Measurements from ENCODE around the gene PLXNA4. TPM values are rescaled to one million over a fixed set of nuclear protein-coding genes. Genes with fewer than 3 reads are reported as not detected.
"Not testable (repeated sequence)": the region's sequence is repeated elsewhere in the genome, so short reads cannot be mapped to it uniquely, and the experiment has no call there.

PLXNA4 gene
- total RNA-seq, 1 experiment from 2014 or later: 0.81 TPM

GRCh38 chr7:132390705-132391104 lies 185.6 kb downstream of the PLXNA4 start:
- no peaks in the 10 kb centered on the region for H3K9me3 Mint-ChIP-seq
- no peak overlapping the region for H3K4me3 Mint-ChIP-seq
- DNase-seq (ENCODE audit: low spot score) (no peak), ATAC-seq (no peak)
- ChIA-PET POLR2A (no interaction called here), CTCF (no interaction called here)
- no peaks in the 10 kb centered on the region; the same call in 1 of the 2 replicates for H3K27me3 Mint-ChIP-seq (ENCODE audit: low read depth)
- no peak for TF ChIP-seq FOXJ3 (CRISPR knock-in tag; IDR thresholded peaks at IDR 0.05; ENCODE audit: borderline replicate concordance)
- no peak for TF ChIP-seq SP1 (CRISPR knock-in tag; conservative IDR thresholded peaks at IDR 0.05)
- no peak for TF ChIP-seq ZNF232 (CRISPR knock-in tag; IDR thresholded peaks at IDR 0.05)
- TF ChIP-seq, protein P1, sequence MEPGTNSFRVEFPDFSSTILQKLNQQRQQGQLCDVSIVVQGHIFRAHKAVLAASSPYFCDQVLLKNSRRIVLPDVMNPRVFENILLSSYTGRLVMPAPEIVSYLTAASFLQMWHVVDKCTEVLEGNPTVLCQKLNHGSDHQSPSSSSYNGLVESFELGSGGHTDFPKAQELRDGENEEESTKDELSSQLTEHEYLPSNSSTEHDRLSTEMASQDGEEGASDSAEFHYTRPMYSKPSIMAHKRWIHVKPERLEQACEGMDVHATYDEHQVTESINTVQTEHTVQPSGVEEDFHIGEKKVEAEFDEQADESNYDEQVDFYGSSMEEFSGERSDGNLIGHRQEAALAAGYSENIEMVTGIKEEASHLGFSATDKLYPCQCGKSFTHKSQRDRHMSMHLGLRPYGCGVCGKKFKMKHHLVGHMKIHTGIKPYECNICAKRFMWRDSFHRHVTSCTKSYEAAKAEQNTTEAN (CRISPR knock-in tag; IDR thresholded peaks at IDR 0.05): no peak
- TF ChIP-seq ZNF396 (CRISPR knock-in tag; IDR thresholded peaks at IDR 0.05; ENCODE audit: borderline replicate concordance): no peak
- TF ChIP-seq, protein P2, sequence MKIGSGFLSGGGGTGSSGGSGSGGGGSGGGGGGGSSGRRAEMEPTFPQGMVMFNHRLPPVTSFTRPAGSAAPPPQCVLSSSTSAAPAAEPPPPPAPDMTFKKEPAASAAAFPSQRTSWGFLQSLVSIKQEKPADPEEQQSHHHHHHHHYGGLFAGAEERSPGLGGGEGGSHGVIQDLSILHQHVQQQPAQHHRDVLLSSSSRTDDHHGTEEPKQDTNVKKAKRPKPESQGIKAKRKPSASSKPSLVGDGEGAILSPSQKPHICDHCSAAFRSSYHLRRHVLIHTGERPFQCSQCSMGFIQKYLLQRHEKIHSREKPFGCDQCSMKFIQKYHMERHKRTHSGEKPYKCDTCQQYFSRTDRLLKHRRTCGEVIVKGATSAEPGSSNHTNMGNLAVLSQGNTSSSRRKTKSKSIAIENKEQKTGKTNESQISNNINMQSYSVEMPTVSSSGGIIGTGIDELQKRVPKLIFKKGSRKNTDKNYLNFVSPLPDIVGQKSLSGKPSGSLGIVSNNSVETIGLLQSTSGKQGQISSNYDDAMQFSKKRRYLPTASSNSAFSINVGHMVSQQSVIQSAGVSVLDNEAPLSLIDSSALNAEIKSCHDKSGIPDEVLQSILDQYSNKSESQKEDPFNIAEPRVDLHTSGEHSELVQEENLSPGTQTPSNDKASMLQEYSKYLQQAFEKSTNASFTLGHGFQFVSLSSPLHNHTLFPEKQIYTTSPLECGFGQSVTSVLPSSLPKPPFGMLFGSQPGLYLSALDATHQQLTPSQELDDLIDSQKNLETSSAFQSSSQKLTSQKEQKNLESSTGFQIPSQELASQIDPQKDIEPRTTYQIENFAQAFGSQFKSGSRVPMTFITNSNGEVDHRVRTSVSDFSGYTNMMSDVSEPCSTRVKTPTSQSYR (CRISPR knock-in tag; IDR thresholded peaks at IDR 0.05): no peak
- TF ChIP-seq USF1 (CRISPR knock-in tag; IDR thresholded peaks at IDR 0.05): no peak
- no peak for TF ChIP-seq NFE2L1 (CRISPR knock-in tag; IDR thresholded peaks at IDR 0.05)
- TF ChIP-seq, protein P3, sequence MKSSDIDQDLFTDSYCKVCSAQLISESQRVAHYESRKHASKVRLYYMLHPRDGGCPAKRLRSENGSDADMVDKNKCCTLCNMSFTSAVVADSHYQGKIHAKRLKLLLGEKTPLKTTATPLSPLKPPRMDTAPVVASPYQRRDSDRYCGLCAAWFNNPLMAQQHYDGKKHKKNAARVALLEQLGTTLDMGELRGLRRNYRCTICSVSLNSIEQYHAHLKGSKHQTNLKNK (CRISPR knock-in tag; IDR thresholded peaks at IDR 0.05): no peak
- TF ChIP-seq JUN (CRISPR knock-in tag; IDR thresholded peaks at IDR 0.05): no peak
- no peak for TF ChIP-seq JAZF1 (CRISPR knock-in tag; IDR thresholded peaks at IDR 0.05)
- TF ChIP-seq SOX15 (CRISPR knock-in tag; IDR thresholded peaks at IDR 0.05): no peak
- TF ChIP-seq MXD4 (CRISPR knock-in tag; IDR thresholded peaks at IDR 0.05; ENCODE audit: borderline replicate concordance): no peak
- no peak for TF ChIP-seq ZBTB21 (CRISPR knock-in tag; IDR thresholded peaks at IDR 0.05; ENCODE audit: borderline replicate concordance)
- no peak overlapping the region for H3K27ac Mint-ChIP-seq
- 0 out of 2 replicates have a peak, but pooled peaks cover 5% of the 10 kb centered on the region for H3K4me1 Mint-ChIP-seq
- no peaks in the 10 kb centered on the region for H3K36me3 Mint-ChIP-seq

DNA sequence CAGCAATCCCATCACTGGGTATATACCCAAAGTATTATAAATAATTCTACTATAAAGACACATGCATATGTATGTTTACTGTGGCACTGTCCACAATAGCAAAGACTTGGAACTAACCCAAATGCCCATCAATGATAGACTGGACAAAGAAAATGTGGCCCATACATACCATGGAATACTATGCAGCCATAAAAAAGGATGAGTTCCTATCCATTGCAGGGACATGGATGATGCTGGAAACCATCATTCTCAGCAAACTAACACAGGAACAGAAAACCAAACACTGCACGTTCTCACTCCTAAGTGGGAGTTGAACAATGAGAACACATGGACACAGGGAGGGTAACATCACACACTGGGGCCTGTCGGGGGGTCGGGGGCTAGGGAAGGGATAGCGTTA lies 186.2 kb downstream of the PLXNA4 start:
- H3K4me1 Mint-ChIP-seq; H3K36me3 Mint-ChIP-seq; POLR2A ChIA-PET; H3K27me3 Mint-ChIP-seq (ENCODE audit: low read depth); DNase-seq (ENCODE audit: low spot score); ATAC-seq; H3K9me3 Mint-ChIP-seq; H3K27ac Mint-ChIP-seq; CTCF ChIA-PET; H3K4me3 Mint-ChIP-seq: not testable (repeated sequence)

- no peak overlapping the region for H3K4me3 Mint-ChIP-seq
- no peaks in the 10 kb centered on the region for H3K9me3 Mint-ChIP-seq
- DNase-seq (ENCODE audit: low spot score) (no peak), ATAC-seq (no peak)
- ChIA-PET POLR2A (no interaction called here), CTCF (no interaction called here)
- H3K27me3 Mint-ChIP-seq (ENCODE audit: low read depth): peaks cover 2% of the 10 kb centered on the region; the same call in 1 of the 2 replicates
- H3K27ac Mint-ChIP-seq: no peak overlapping the region
- 0 out of 2 replicates have a peak, but pooled peaks cover 3% of the 10 kb centered on the region for H3K4me1 Mint-ChIP-seq
- H3K36me3 Mint-ChIP-seq: no peaks in the 10 kb centered on the region
- TF ChIP-seq FOXP4 (CRISPR knock-in tag; IDR thresholded peaks at IDR 0.05) (no peak), CBFB (CRISPR knock-in tag; IDR thresholded peaks at IDR 0.05; ENCODE audit: low read depth) (no peak), ZNF232 (CRISPR knock-in tag; IDR thresholded peaks at IDR 0.05) (no peak), FOXJ3 (CRISPR knock-in tag; IDR thresholded peaks at IDR 0.05; ENCODE audit: borderline replicate concordance) (no peak), CREB1 (CRISPR knock-in tag; IDR thresholded peaks at IDR 0.05) (no peak), AFF4 (CRISPR knock-in tag; IDR thresholded peaks at IDR 0.05; ENCODE audit: borderline replicate concordance) (no peak)
These were observed 187.6 kb downstream of the PLXNA4 start for GRCh38 chr7:132388688-132389087.

Measured in WTC11 (cell line).